ENCODE results near the gene ELF3. TPM values are rescaled to one million over a fixed set of nuclear protein-coding genes. Genes with fewer than 3 reads are reported as not detected.

ELF3 gene
- total and polyA plus RNA-seq, 2 of the 13 experiments (the other 11 are each of a cell fraction or from before 2014, with no cell fraction given) = 11.5 to 55.1 TPM

GRCh38 chr1:202056644-202057334 lies 46.4 kb downstream of the ELF3 start (continued):
- no peak for TF ChIP-seq ARID3A (IDR thresholded peaks at IDR 0.05; ENCODE audit: low read depth, low read length)
- 0 out of 2 replicates have a peak, but pooled peaks have one; percentile 47 for TF ChIP-seq ZNF460 (CRISPR knock-in tag; IDR thresholded peaks at IDR 0.05; ENCODE audit: borderline replicate concordance)
- no peak for TF ChIP-seq ZXDC (CRISPR knock-in tag; IDR thresholded peaks at IDR 0.05)
- TF ChIP-seq NFKB2 (CRISPR knock-in tag; IDR thresholded peaks at IDR 0.05; ENCODE audit: borderline replicate concordance) = no peak
- TF ChIP-seq MEIS1 (CRISPR knock-in tag; IDR thresholded peaks at IDR 0.05; ENCODE audit: borderline replicate concordance) = no peak
- no peak for TF ChIP-seq FUBP1 (CRISPR knock-in tag; IDR thresholded peaks at IDR 0.05; ENCODE audit: borderline replicate concordance)
- TF ChIP-seq MAX (IDR thresholded peaks at IDR 0.05) = 0 out of 2 replicates have a peak, but pooled peaks have one; percentile 12
- TF ChIP-seq MTA3 (CRISPR knock-in tag; IDR thresholded peaks at IDR 0.05) = no peak
- TF ChIP-seq SP1 (IDR thresholded peaks at IDR 0.05) = no peak
- TF ChIP-seq SP1 (CRISPR knock-in tag; IDR thresholded peaks at IDR 0.05) = no peak
- no peak for TF ChIP-seq ZSCAN20 (CRISPR knock-in tag; IDR thresholded peaks at IDR 0.05; ENCODE audit: borderline replicate concordance)
- no peak for TF ChIP-seq ZNF710 (CRISPR knock-in tag; IDR thresholded peaks at IDR 0.05; ENCODE audit: borderline replicate concordance)
- no peak for TF ChIP-seq POGK (CRISPR knock-in tag; conservative IDR thresholded peaks at IDR 0.05)
- TF ChIP-seq SRSF1 (optimal IDR thresholded peaks at IDR 0.05; ENCODE audit: low read depth, low read length) = peak; percentile 68
- no peak for TF ChIP-seq ZNF781 (CRISPR knock-in tag; IDR thresholded peaks at IDR 0.05; ENCODE audit: borderline replicate concordance, not compliant biosample characterization)
- no peak for TF ChIP-seq HOMEZ (CRISPR knock-in tag; IDR thresholded peaks at IDR 0.05; ENCODE audit: low read depth)
